ENCODE data around the gene PLB1.

- no peak for TF ChIP-seq POLR2A (IDR thresholded peaks at IDR 0.05; ENCODE audit: low read depth, low read length)
- TF ChIP-seq POLR2AphosphoS5 (IDR thresholded peaks at IDR 0.05; ENCODE audit: low read depth, low read length): no peak
- TF ChIP-seq TAF1 (IDR thresholded peaks at IDR 0.05; ENCODE audit: low read depth, low read length): no peak
Measured at GRCh38 chr2:28591711-28592335, 96.0 kb downstream of the PLB1 start.

Measured in GM12891 (cell line).